Fibroblast of villous mesenchyme (primary cell): ENCODE results near the gene KCNK3. TPM values are rescaled to one million over a fixed set of nuclear protein-coding genes. Genes with fewer than 3 reads are reported as not detected.

Source experiments
- DNase-seq: peaks from one replicate; pipeline ENCODE4 v3.0.0-alpha.2; 2010; ENCODE audit warnings: low read depth
- H3K4me3 ChIP-seq: 2 replicates; pipeline ENCODE4 v1.5.1; 2011; ENCODE audit warnings: low read depth, mild to moderate bottlenecking, low read length
- CTCF ChIP-seq: IDR thresholded peaks from 2 replicates; pipeline ENCODE4 v1.5.1; 2012; ENCODE audit warnings: low read depth, mild to moderate bottlenecking, low read length; ENCODE audit not compliant: insufficient read depth
- total RNA-seq: library from RNA; depleted of rRNA; stranded (reverse); fragments of >200 nt; gene quantifications from 2 replicates; pipeline ENCODE4 v1.2.3, GENCODE V29; 2012

Gene KCNK3
- total RNA-seq, 1 donor: under 0.01 TPM

GRCh38 chr2:26672112-26672817 is 20.3 kb upstream of the KCNK3 start:
- no peak overlapping the region for H3K4me3 ChIP-seq
- DNase-seq: no peak
- no peak for TF ChIP-seq CTCF

GRCh38 chr2:26672818-26673393 is 19.6 kb upstream of the KCNK3 start:
- TF ChIP-seq CTCF: no peak
- DNase-seq: no peak
- H3K4me3 ChIP-seq: no peak overlapping the region

GRCh38 chr2:26674002-26674751 is 18.3 kb upstream of the KCNK3 start:
- no peak for TF ChIP-seq CTCF
- H3K4me3 ChIP-seq: no peak overlapping the region
- DNase-seq: no peak

DNA sequence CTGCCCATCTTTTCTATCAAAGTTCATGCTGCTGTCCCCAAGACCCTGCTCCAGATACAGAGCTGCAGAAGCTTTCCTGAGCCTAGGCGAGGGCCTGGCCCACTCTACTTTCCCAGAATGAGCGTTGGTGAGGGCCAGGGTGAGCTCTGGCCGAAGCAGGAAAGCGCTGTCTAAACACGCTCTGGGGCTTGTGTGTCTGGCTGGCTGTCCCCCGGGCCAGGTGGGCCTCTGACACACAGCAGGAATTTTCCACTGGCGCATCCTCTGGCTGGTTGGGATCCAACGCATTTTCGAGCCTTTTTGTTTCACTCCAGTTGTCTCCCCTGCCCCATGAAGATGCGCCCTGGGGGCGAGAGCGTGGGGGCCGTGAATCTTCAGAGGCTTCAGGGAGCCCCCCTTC is 17.8 kb upstream of the KCNK3 start:
- DNase-seq: no peak
- no peak for TF ChIP-seq CTCF
- H3K4me3 ChIP-seq: no peak overlapping the region

- no peak overlapping the region for H3K4me3 ChIP-seq
- no peak for TF ChIP-seq CTCF
- DNase-seq: no peak
Measured at GRCh38 chr2:26675651-26676255, 16.8 kb upstream of the KCNK3 start.

DNA sequence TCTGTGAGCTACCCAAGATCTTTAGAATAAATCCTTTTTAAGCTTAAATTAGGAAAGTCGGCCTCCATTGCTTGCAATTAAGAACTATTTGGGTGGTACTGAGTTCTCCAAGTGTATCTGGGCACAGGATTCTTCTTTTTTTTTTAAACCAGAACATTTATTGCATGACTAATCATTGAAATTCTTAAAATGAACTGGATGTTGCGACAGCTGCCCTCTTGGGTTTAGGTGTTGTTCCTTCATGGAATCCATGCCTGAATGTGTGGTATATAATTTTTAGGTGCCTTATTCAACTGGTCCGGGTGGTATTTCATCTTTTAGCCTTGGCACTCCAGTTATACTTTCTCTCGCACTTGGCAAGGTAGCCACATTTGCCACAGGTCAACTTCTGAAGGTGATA is 14.5 kb upstream of the KCNK3 start:
- TF ChIP-seq CTCF: no peak
- DNase-seq: no peak
- no peak overlapping the region for H3K4me3 ChIP-seq
